ENCODE results near the gene ACIN1. TPM values are rescaled to one million over a fixed set of nuclear protein-coding genes. Genes with fewer than 3 reads are reported as not detected.

Gene ACIN1
- total and polyA plus RNA-seq, 9 of the 15 experiments (the other 6 are each of a cell fraction or from before 2014, with no cell fraction given), result 5.0 to 196 (median 129) TPM

DNA sequence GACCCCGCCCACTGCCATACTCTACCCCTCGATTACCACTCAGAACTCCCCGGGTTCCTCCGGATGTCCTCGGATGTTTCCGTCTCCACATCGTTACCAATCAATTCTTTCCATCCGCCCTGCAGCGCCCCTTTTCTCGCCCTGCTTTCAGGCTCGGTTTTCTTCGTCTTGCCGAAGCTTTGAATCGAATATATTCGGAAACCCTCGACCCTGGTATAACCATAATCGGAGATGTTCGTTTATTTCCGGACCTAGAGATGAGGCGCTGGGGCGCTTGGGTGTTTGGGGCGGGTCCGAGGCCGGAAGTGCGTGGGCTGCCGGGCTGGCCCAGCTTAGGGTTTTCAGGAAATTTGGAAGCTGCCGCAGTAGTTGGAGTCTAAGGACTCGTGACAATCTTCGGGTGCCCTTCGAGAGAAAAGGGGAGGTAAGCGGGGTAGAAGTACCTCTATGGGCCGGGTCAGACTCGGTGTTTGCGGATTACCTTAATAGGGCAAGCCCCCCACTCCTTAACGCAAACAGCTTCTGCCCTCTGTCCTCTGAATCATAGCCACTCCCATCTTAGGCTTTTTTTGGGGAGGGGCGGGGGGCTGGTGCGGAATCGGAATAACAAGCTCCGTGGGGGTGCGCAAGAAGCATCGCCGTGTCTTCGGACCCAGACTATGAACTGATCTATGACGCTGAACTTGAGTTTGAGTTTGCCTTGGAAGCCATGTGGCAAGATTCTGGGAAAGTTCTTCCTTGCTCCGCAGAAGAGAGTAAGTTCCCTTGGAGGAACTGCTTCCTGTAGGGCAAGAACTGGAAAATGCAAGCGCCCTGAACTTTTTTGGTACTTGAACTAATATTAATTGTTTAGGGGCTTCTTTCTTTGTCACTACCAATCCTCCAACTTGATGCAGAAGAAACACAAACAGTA lies 516 bp upstream of the ACIN1 start, which contains the start of gene C14orf119 (continued):
- TF ChIP-seq, protein P1, sequence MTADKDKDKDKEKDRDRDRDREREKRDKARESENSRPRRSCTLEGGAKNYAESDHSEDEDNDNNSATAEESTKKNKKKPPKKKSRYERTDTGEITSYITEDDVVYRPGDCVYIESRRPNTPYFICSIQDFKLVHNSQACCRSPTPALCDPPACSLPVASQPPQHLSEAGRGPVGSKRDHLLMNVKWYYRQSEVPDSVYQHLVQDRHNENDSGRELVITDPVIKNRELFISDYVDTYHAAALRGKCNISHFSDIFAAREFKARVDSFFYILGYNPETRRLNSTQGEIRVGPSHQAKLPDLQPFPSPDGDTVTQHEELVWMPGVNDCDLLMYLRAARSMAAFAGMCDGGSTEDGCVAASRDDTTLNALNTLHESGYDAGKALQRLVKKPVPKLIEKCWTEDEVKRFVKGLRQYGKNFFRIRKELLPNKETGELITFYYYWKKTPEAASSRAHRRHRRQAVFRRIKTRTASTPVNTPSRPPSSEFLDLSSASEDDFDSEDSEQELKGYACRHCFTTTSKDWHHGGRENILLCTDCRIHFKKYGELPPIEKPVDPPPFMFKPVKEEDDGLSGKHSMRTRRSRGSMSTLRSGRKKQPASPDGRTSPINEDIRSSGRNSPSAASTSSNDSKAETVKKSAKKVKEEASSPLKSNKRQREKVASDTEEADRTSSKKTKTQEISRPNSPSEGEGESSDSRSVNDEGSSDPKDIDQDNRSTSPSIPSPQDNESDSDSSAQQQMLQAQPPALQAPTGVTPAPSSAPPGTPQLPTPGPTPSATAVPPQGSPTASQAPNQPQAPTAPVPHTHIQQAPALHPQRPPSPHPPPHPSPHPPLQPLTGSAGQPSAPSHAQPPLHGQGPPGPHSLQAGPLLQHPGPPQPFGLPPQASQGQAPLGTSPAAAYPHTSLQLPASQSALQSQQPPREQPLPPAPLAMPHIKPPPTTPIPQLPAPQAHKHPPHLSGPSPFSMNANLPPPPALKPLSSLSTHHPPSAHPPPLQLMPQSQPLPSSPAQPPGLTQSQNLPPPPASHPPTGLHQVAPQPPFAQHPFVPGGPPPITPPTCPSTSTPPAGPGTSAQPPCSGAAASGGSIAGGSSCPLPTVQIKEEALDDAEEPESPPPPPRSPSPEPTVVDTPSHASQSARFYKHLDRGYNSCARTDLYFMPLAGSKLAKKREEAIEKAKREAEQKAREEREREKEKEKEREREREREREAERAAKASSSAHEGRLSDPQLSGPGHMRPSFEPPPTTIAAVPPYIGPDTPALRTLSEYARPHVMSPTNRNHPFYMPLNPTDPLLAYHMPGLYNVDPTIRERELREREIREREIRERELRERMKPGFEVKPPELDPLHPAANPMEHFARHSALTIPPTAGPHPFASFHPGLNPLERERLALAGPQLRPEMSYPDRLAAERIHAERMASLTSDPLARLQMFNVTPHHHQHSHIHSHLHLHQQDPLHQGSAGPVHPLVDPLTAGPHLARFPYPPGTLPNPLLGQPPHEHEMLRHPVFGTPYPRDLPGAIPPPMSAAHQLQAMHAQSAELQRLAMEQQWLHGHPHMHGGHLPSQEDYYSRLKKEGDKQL (CRISPR knock-in tag; IDR thresholded peaks at IDR 0.05; ENCODE audit: borderline replicate concordance), result no peak
- TF ChIP-seq SOX6 (IDR thresholded peaks at IDR 0.05) (peak; percentile 37; the same call in 1 of the 2 replicates), ATF7 (IDR thresholded peaks at IDR 0.05) (peak; percentile 52), THRAP3 (IDR thresholded peaks at IDR 0.05; ENCODE audit: borderline replicate concordance) (no peak), STAT5A (IDR thresholded peaks at IDR 0.05; ENCODE audit: borderline replicate concordance, low read length) (0 out of 2 replicates have a peak, but pooled peaks have one; percentile 27), ZNF217 (CRISPR knock-in tag; IDR thresholded peaks at IDR 0.05) (no peak), SNRNP70 (optimal IDR thresholded peaks at IDR 0.05; ENCODE audit: low read depth, low read length) (no peak), MEF2D (tag; conservative IDR thresholded peaks at IDR 0.05; ENCODE audit: low read depth) (no peak), SREBF1 (IDR thresholded peaks at IDR 0.05; ENCODE audit: borderline replicate concordance, low read depth, low read length) (no peak), XRCC4 (IDR thresholded peaks at IDR 0.05; ENCODE audit: extremely low read depth, insufficient read depth, insufficient read length) (no peak), HDAC6 (IDR thresholded peaks at IDR 0.05; ENCODE audit: low read depth, low read length) (no peak), ZNF778 (CRISPR knock-in tag; IDR thresholded peaks at IDR 0.05) (no peak), CHD1 (IDR thresholded peaks at IDR 0.05; ENCODE audit: low read length) (no peak), TEAD1 (CRISPR knock-in tag; IDR thresholded peaks at IDR 0.05) (no peak), ZNF146 (CRISPR knock-in tag; IDR thresholded peaks at IDR 0.05; ENCODE audit: unreplicated experiment) (no peak), ARNT (IDR thresholded peaks at IDR 0.05) (peak; percentile 37 to 67; a peak in 2 of 4 replicates), ZNF717 (CRISPR knock-in tag; IDR thresholded peaks at IDR 0.05) (no peak), RFX7 (CRISPR knock-in tag; IDR thresholded peaks at IDR 0.05) (no peak)
- TF ChIP-seq, protein P2, sequence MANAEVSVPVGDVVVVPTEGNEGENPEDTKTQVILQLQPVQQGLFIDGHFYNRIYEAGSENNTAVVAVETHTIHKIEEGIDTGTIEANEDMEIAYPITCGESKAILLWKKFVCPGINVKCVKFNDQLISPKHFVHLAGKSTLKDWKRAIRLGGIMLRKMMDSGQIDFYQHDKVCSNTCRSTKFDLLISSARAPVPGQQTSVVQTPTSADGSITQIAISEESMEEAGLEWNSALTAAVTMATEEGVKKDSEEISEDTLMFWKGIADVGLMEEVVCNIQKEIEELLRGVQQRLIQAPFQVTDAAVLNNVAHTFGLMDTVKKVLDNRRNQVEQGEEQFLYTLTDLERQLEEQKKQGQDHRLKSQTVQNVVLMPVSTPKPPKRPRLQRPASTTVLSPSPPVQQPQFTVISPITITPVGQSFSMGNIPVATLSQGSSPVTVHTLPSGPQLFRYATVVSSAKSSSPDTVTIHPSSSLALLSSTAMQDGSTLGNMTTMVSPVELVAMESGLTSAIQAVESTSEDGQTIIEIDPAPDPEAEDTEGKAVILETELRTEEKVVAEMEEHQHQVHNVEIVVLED (CRISPR knock-in tag; IDR thresholded peaks at IDR 0.05), result no peak
- TF ChIP-seq, protein P3, sequence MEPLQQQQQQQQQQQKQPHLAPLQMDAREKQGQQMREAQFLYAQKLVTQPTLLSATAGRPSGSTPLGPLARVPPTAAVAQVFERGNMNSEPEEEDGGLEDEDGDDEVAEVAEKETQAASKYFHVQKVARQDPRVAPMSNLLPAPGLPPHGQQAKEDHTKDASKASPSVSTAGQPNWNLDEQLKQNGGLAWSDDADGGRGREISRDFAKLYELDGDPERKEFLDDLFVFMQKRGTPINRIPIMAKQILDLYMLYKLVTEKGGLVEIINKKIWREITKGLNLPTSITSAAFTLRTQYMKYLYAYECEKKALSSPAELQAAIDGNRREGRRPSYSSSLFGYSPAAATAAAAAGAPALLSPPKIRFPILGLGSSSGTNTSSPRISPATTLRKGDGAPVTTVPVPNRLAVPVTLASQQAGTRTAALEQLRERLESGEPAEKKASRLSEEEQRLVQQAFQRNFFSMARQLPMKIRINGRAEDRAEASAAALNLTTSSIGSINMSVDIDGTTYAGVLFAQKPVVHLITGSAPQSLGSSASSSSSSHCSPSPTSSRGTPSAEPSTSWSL (CRISPR knock-in tag; IDR thresholded peaks at IDR 0.05; ENCODE audit: borderline replicate concordance), result no peak

All from K562 (cell line).